Measurements from ENCODE around the gene BRD3OS.
A peak's percentile ranks its signal among the peaks of the same experiment; 100 is the strongest.
"Not testable (repeated sequence)": the region's sequence is repeated elsewhere in the genome, so short reads cannot be mapped to it uniquely, and the experiment has no call there.

Gene BRD3OS, protein sequence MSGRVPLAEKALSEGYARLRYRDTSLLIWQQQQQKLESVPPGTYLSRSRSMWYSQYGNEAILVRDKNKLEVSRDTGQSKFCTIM

GRCh38 chr9:134024828-134025605, at the start of gene BRD3OS:
BRD3OS (plus strand) TSS chr9:134025481; CDS start chr9:134026748, 1,267 bp downstream.
- DNase-seq, result peak; percentile 89 to 92

- no peak for DNase-seq
These were observed 49.8 kb upstream of the BRD3OS start for GRCh38 chr9:133975511-133975910.

DNA sequence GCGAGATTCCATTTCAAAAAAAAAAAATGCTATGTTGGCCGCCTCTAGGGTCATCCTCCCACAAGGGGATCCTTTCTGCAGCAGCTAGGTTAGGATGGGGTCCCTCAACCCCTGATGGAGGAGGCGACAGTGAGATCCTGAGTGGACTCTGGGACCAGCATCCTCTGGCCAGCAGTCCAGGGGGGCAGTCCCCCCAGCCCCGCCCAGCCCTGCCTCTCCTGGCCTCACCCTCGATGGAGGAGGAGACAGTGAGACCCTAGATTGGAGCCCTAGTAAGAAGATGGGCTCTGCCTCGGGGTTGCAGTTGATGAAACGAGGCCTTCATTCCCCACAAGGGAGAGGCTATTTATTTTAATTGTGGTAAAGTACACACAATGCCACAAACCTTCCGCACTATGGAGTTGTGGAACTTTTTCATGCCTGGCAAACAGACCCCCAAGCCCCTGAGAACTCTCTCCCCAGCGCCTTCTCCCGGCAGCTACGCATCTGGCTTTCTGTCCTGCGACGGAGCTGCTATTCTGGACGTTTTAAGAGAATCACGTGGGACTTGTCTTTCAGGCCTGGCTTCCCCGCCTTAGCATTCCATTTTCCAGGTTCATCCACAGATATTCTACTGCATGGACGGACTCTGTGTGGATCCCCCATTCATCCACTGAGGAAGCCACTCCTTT, 49.0 kb upstream of the BRD3OS start:
- DNase-seq, result no peak

GRCh38 chr9:133976887-133977286, 48.4 kb upstream of the BRD3OS start:
- no peak for DNase-seq

GRCh38 chr9:133977421-133978201, 47.7 kb upstream of the BRD3OS start:
- no peak for DNase-seq

DNA sequence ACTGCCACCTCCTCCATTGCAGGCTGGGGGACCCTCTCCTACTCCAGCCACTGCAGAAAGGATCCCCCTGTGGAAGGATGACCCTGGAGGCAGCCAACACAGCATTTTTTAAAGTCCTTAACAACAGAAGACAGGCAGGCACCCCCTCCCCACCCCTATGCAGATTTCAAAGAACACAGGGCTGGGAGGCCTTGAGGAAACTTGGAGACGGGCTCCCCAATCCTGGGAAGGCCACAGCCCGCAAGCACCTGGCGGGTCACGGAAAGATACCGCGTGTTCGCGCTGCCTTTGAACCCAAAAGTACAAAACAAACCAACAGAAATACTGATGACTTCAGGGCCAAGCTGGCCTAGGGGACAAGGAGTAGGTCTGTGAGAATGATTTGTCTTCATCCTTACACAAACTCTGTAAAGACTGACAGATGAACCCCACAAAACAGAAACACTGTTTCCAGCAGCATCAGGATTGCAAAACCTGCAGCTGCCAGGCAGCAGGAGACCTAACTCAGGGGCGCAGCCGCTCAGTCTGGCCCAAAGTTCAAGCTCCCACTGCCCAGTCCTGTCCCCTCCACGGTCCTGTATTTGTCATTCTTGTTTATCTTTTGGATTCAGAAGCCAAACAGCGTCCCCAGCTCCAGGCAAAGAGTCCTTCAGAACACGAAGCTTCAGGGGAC, 46.9 kb upstream of the BRD3OS start:
- no peak for DNase-seq

GRCh38 chr9:133978899-133979272, 46.4 kb upstream of the BRD3OS start:
- DNase-seq, result no peak

DNA sequence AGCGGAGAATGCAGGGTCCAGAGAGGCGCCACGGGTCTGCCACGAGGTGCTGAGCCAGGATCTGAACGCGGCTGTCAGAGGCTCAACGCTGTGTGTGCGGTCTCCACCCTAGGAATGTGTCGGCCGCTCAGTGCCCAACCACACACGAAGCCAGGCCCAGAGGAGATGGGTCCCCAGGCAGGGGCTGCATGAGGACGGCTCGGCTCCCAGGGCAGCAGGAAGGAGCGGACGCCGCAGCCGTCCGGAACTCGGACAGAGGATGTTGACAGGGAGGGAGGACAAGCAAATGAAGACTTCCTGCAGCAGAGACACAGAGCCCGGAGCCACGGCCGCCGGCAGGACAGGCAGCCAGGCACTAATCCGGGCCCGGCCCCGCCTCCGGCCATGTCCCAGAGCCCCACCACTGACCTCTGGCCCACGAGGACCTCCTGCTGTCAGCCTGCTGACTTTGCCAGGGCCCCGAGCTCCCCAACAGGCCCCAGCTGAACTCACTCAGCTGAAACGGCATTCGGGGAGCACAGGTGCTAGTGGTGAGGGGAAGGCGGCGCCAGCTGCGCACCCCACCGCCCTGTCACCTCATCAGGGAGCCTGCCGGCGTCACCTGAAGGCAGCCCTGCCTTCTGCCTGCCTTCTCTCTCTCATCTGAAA, 45.9 kb upstream of the BRD3OS start:
- no peak for DNase-seq

DNA sequence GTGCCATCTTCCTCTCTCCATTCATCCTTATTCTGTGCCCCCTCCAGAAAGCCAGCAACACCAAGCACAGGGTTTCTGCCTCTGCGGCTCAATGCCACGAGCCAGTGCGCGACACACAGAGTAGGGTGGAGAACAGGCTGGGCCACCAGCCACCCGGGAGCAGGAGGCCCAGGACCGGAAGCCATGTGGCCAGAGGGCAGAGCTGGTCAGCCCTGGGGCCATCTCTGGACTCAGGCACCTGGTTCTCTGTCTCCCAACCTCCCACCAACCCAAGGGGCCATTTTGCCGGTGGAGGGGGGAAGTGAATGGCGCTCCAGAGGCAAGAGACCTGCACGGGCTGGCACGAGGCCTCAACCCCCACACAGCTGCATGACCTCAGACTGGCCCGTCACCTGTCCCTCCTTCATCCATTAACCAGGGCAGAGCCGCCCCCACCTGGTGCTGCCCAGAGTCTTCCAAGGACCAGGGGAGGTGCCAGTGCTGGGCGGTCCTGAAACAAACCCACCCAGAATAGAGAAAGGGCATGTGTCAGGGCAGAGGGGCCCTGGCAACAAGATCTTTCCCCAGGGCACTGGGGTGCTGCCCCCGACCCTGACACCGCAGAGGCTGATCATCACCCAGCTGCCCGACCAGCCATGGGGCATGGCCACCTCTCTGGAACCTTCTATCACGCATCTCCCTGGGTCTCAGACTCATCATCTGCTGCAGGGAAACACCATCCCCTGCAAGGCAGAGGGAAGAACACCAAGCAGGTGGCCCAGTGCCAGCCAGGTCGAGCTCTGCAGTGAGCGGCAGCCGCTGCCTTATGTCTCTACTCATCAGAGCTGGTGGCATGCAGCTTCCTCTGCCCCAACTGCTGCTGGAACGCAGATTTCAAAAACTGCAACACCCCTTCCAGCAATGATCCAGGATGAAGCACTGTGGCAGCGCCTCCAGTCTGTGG, 45.1 kb upstream of the BRD3OS start:
- DNase-seq, result no peak

- no peak for DNase-seq
These were observed 44.3 kb upstream of the BRD3OS start for GRCh38 chr9:133980864-133981588.

DNA sequence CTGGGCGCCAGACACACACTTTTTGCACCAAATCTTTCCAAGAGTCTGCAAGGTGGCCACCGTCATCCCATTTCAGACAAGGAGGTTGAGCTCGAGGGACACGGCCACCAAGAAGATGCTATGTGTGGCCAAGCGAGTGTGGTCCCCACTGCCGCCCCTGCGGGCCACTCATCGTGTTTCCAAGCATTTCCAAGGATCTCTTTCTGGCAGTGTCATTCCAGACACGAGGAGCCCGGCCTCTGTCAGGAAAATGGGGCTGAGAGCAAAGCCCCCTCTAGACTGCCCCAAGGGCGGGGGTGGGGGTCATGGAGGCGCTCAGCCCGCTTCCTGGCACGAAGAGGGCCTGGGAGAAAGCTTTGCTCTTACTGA, 43.7 kb upstream of the BRD3OS start:
- no peak for DNase-seq

DNA sequence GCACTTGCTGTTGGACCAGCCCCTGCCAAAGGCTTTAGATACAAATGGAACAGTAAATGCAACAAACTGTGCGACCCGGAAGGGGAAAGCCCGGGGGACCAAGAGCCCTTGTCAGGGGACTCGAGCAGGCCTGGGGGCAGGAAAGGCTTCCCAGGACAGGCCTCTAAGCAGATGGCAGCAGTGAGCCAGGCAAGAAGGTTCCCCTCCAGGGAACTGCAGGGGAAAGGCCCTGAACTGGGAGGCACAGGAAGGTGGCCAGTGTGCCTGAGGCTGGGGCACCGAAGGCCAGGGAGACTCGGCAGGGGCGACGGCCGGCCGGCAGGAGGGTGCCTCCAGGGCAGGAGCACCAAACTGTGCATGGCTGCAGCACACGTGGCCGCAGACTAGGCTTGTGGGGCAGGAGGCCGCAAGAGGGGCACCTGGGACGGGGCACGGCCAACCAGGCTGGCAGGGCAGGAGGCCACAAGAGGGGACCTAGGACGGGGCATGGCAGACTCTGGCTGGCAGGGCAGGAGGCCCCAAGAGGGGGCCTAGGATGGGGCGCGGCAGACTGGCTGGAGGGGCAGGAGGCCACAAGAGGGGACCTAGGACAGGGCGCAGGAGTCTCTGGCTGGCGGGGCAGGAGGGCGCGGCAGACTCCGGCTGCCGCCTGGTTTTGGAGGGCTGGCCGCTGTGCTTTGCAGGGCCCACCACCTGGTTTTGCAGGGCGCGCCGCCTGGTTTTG, 43.2 kb upstream of the BRD3OS start:
- no peak for DNase-seq

DNA sequence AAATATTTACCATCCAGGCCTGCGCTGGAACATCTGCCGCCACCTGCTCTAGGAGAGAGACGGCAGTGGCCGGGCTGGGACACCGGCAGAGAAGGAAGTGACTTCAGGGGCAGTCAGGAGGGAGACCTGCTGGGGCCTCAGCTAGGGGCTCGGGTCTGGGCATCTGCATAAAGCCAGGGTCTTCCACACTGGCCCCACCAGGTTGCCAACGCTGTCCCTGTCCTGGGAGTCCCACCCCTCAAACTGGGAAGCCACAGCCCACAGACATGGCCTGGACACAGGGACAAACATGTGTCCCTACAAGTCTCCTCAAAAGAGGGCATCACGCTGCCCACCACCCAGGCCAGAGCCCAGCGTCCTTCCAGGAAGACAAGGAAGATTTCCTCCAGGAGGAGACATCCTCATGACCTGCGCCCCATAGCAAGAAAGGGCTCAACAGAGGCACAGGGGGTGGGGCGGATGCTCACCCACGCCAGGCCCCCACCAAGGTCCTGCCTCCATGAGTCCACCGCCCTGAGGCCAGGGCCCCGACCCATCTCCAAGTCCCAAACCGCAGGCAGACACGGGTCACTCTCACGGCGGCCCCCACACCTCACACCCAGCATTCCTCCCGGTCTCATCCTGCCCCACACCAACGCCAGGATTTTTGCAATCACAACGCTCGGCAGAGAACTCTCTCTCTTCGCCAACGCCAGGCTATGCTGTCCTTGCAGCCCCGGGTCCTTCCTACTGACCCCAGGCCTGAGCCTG, 42.1 kb upstream of the BRD3OS start:
- no peak for DNase-seq

- no peak for DNase-seq
These were observed 39.2 kb upstream of the BRD3OS start for GRCh38 chr9:133986061-133986460.

DNA sequence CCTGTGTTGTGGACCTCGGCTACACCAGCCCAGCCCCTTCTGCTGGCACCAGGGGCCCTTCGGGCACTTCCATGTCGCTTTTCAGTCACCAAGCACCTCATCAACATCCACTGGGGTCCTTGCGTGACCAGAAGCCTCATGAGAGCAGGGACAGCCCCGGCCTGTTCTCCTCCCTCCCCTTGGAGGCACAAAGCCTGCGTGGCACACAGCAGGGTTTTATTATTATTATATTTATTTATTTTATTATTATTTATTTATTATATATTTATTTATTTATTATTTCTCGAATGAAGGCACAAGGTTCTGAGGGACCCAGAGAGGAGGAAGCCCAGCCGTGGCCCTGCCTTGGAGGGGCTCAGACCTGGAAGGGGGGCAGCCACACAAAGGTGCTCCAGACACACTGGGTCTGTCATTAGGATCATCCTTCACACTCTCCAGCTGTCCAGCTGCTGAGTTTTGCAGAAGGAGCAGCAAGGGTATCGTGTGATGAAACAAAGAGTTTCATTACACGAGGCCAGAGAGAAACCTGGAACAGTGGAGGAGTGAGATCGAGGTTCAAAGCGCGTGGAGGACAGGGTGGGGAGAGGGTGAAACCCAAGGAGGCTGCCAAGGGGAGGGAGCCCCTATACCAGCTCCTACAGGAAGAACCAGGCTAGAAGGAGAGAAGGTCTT, 38.4 kb upstream of the BRD3OS start:
- DNase-seq, result no peak

DNA sequence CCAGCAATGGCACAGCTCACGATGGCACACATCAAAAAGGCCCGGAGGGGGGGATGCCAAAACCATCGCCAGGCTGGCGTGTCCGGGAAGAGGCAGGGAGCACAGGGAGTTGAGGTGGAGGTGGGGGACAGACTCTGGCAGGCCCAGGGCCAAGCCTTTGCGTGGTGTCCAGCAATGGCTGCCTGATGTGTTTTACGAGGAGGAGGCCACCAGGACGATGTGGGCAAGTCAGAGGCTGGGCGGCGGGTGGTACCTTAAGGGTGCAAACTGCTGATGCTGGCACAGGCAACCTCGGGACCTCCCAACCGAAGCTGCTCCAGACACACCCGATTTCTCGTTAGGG, 37.9 kb upstream of the BRD3OS start:
- no peak for DNase-seq

DNA sequence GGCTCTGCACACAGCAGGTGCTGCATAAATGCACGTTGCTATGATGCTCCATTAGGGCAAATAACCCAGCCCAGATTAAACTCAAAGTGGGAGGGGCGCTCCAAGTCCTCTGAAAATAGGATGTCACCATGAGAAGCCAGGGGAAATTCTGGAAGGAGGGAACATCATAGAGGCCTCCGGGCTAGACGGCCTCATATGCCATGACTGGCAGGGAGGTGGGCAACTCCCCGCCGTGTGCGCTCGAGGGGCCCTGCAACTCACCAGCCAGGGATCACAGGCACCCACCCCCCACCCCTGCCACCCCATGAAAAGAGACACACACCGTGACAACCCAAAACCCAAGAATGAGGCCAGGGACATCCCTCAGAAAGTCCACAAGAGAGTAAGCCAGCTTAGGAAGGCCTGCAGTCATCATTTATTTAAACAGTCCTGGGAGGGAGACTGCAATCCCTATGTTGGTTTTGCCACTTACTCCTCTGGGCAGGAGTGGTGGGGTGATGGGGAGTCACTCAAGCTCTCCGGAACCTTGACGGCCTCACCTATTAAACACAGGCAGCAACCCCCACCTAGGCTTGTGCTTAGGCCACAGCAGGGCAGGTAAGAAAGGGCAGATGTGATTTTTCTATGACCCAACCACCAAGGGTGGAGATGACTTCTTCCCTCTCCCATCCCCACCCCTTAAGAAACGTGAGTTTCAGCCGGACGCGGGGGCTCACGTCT, 37.2 kb upstream of the BRD3OS start:
- DNase-seq, result no peak

DNA sequence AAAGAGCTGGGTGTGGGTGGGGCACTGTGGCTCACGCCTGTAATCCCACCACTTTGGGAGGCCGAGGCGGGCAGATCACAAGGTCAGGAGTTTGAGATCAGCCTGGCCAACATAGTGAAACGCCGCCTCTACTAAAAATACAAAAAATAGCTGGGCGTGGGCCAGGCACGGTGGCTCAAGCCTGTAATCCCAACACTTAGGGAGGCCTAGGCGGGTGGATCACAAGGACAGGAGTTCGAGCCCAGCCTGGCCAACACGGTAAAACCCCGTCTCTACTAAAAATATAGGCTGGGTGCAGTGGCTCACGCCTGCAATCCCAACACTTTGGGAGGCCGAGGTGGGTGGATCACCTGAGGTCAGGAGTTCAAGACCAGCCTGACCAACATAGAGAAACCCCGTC, 36.5 kb upstream of the BRD3OS start:
- not testable (repeated sequence) for DNase-seq
